HG03520 (cell line): Measurements from ENCODE around the gene RPIA.
A peak's percentile ranks its signal among the peaks of the same experiment; 100 is the strongest.
"Not testable (repeated sequence)": the region's sequence is repeated elsewhere in the genome, so short reads cannot be mapped to it uniquely, and the experiment has no call there.

ENCODE experiments used
- ATAC-seq: cut with Tn5 transposase; IDR thresholded peaks from one replicate; pipeline ENCODE4 v1.9.1; 2021; ENCODE audit warnings: mild to moderate bottlenecking, moderate library complexity; ENCODE audit not compliant: unreplicated experiment

RPIA gene

GRCh38 chr2:88691339-88692183, at the start of gene RPIA:
Gene RPIA (plus strand): TSS chr2:88691673. CDS start chr2:88691699, 26 bp downstream.
- ATAC-seq = peak; percentile 92

GRCh38 chr2:88642278-88642677, 49.2 kb upstream of the RPIA start:
- no peak for ATAC-seq

GRCh38 chr2:88645291-88645882, 46.1 kb upstream of the RPIA start:
- not testable (repeated sequence) for ATAC-seq

GRCh38 chr2:88651646-88652045, 39.8 kb upstream of the RPIA start:
- no peak for ATAC-seq

- no peak for ATAC-seq
Measured at GRCh38 chr2:88654714-88655113, 36.8 kb upstream of the RPIA start.

GRCh38 chr2:88656690-88657089, 34.8 kb upstream of the RPIA start:
- no peak for ATAC-seq

- ATAC-seq = no peak
Measured at GRCh38 chr2:88657131-88657530, 34.3 kb upstream of the RPIA start.

GRCh38 chr2:88658326-88658725, 33.1 kb upstream of the RPIA start:
- no peak for ATAC-seq

GRCh38 chr2:88658881-88659537, 32.5 kb upstream of the RPIA start:
- ATAC-seq = no peak

GRCh38 chr2:88659538-88659915, 31.9 kb upstream of the RPIA start:
- ATAC-seq = no peak

GRCh38 chr2:88660622-88661021, 30.9 kb upstream of the RPIA start:
- no peak for ATAC-seq

- ATAC-seq = no peak
Measured at GRCh38 chr2:88666576-88666975, 24.9 kb upstream of the RPIA start.

- no peak for ATAC-seq
Measured at GRCh38 chr2:88667219-88667618, 24.3 kb upstream of the RPIA start.

- ATAC-seq = no peak
Measured at GRCh38 chr2:88668862-88669261, 22.6 kb upstream of the RPIA start.

- ATAC-seq = peak; percentile 86
Measured at GRCh38 chr2:88669482-88670214, 21.8 kb upstream of the RPIA start.

- ATAC-seq = no peak
Measured at GRCh38 chr2:88671786-88672427, 19.6 kb upstream of the RPIA start.

GRCh38 chr2:88673363-88673762, 18.1 kb upstream of the RPIA start:
- no peak for ATAC-seq

GRCh38 chr2:88680266-88680902, 11.1 kb upstream of the RPIA start:
- no peak for ATAC-seq

- no peak for ATAC-seq
Measured at GRCh38 chr2:88680916-88681315, 10.6 kb upstream of the RPIA start.
